HCT116 (cell line): ENCODE data around the gene BCL7A. TPM values are rescaled to one million over a fixed set of nuclear protein-coding genes. Genes with fewer than 3 reads are reported as not detected.

Source experiments
- ATAC-seq: fragments of 200-7000 bp; cut with Tn5 transposase; 2 replicates; pipeline ENCODE4 v1.9.1; 2020; ENCODE audit warnings: mild to moderate bottlenecking, moderate library complexity
- BruUV-seq: library from RNA; stranded (reverse); fragments of 400-500 nt; replicated peaks from 2 replicates; lab custom pipeline; 2021; lab: Mats Ljungman, UMichigan
- CTCF ChIA-PET: fragments of 300-600 bp; sonication (Branson Sonifier 250); formaldehyde crosslinking; loops from one replicate; lab custom pipeline; 2021; ENCODE audit warnings: antibody characterized with exemption; lab: Charles Lee
- POLR2A ChIA-PET: fragments of 300-600, 350-600 bp; sonication (Branson Sonifier 250); formaldehyde crosslinking; loops from one replicate; lab custom pipeline; 2021; ENCODE audit warnings: antibody characterized with exemption; lab: Charles Lee
- RAD21 ChIA-PET, 2 experiments: fragments of 300-600 bp; sonication (Branson Sonifier 250); formaldehyde crosslinking; loops; one replicate each; lab custom pipeline; 2023; ENCODE audit warnings: low total read pairs in 2 of 2; ENCODE audit not compliant: uncharacterized antibody in 2 of 2, unreplicated experiment in 2 of 2, low non-redundant PET in 1 of 2; lab: Charles Lee
- DNase-seq: peaks from one replicate; pipeline ENCODE4 v3.0.0-alpha.2; 2010; ENCODE audit warnings: low read depth, low spot score
- H2AFZ ChIP-seq: fragments of 200-600 bp; shearing (Covaris generic), sonication (generic); 2 replicates; pipeline ENCODE4 v1.6.1; 2017; ENCODE audit warnings: low read depth, mixed run types, mixed read lengths, antibody characterized with exemption, low read length; ENCODE audit not compliant: poor library complexity, severe bottlenecking
- H3K27ac ChIP-seq: 2 replicates; pipeline ENCODE4 v1.5.1; 2012; ENCODE audit warnings: low read depth, low read length
- H3K27me3 ChIP-seq: fragments of 200-600 bp; sonication (generic); 2 replicates; pipeline ENCODE4 v1.6.1; 2016; ENCODE audit warnings: mixed run types, low read length, mixed read lengths; ENCODE audit not compliant: insufficient read depth
- H3K36me3 ChIP-seq, 2 experiments: fragments of 200-500 bp in 1 of 2; fragments of 200-600 bp in 1 of 2; sonication (Bioruptor generic) in 1 of 2; sonication (generic) in 1 of 2; 2 replicates each; pipeline versions ENCODE4 v1.5.1 to v1.6.1; 2014 to 2016; ENCODE audit warnings: low read length in 2 of 2, inconsistent platforms in 1 of 2, mixed read lengths in 1 of 2, mixed run types in 1 of 2; ENCODE audit not compliant: insufficient read depth in 2 of 2, control insufficient read depth in 1 of 2
- H3K4me1 ChIP-seq, 2 experiments: fragments of 200-600 bp in 1 of 2; sonication (generic) in 1 of 2; 2 replicates each; pipeline versions ENCODE4 v1.5.1 to v1.6.1; 2012 to 2017; ENCODE audit warnings: low read length in 2 of 2, inconsistent platforms in 1 of 2, mild to moderate bottlenecking in 1 of 2, mixed read lengths in 1 of 2, mixed run types in 1 of 2, moderate library complexity in 1 of 2; ENCODE audit not compliant: insufficient read depth in 2 of 2, control insufficient read depth in 1 of 2
- H3K4me2 ChIP-seq: fragments of 200-600 bp; sonication (generic); 2 replicates; pipeline ENCODE4 v1.6.1; 2017; ENCODE audit warnings: mixed run types, low read length, mixed read lengths
- H3K4me3 ChIP-seq, 2 experiments: fragments of 200-600 bp in 1 of 2; sonication (generic) in 1 of 2; replicated peaks in 1 of 2; 2 replicates each; pipeline ENCODE4 v1.5.1; 2011 to 2016; ENCODE audit warnings: low read length in 2 of 2, control low read depth in 1 of 2, low read depth in 1 of 2, mild to moderate bottlenecking in 1 of 2, mixed read lengths in 1 of 2, mixed run types in 1 of 2
- H3K79me2 ChIP-seq: fragments of 200-600 bp; sonication (generic); 2 replicates; pipeline ENCODE4 v1.6.1; 2017; ENCODE audit warnings: mild to moderate bottlenecking, mixed run types, low read length, moderate library complexity, mixed read lengths; ENCODE audit not compliant: insufficient read depth
- H3K9ac ChIP-seq: fragments of 200-600 bp; sonication (generic); 2 replicates; pipeline ENCODE4 v1.6.1; 2016; ENCODE audit warnings: low read length, mixed read lengths
- H3K9me2 ChIP-seq: fragments of 200-600 bp; sonication (generic), shearing (Covaris generic); 2 replicates; pipeline ENCODE4 v1.6.1; 2017; ENCODE audit warnings: mixed run types, mild to moderate bottlenecking, moderate library complexity; ENCODE audit not compliant: insufficient read depth
- H3K9me3 ChIP-seq, 2 experiments: fragments of 200-500 bp in 1 of 2; fragments of 200-600 bp in 1 of 2; sonication (Bioruptor generic) in 1 of 2; sonication (generic) in 1 of 2; 2 replicates each; pipeline ENCODE4 v1.6.1; 2014 to 2017; ENCODE audit warnings: low read length in 2 of 2, mixed read lengths in 2 of 2, inconsistent platforms in 1 of 2, low read depth in 1 of 2, mild to moderate bottlenecking in 1 of 2, mixed run types in 1 of 2, moderate library complexity in 1 of 2; ENCODE audit not compliant: control insufficient read depth in 1 of 2, insufficient read depth in 1 of 2
- H4K20me1 ChIP-seq: fragments of 200-600 bp; sonication (generic), shearing (Covaris generic); 2 replicates; pipeline ENCODE4 v1.6.1; 2017; ENCODE audit warnings: mixed run types, mild to moderate bottlenecking, moderate library complexity; ENCODE audit not compliant: insufficient read depth
- CBX3 ChIP-seq: IDR thresholded peaks from 2 replicates; pipeline ENCODE4 v1.6.1; 2012; ENCODE audit warnings: low read depth
- CEBPB ChIP-seq: IDR thresholded peaks from 2 replicates; pipeline ENCODE4 v1.6.1; 2012; ENCODE audit warnings: low read depth
- EZH2phosphoT487 ChIP-seq: fragments of 200-600 bp; IDR thresholded peaks from 2 replicates; pipeline ENCODE4 v1.6.1; 2018; ENCODE audit warnings: antibody characterized with exemption, borderline replicate concordance
- POLR2A ChIP-seq: IDR thresholded peaks from 2 replicates; pipeline ENCODE4 v1.7.0; 2011; ENCODE audit warnings: borderline replicate concordance; ENCODE audit not compliant: insufficient read depth, insufficient read length; ENCODE audit errors: extremely low read depth
- SP1 ChIP-seq: IDR thresholded peaks from 2 replicates; pipeline ENCODE4 v1.6.1; 2012; ENCODE audit warnings: low read depth
- YY1 ChIP-seq: IDR thresholded peaks from 2 replicates; pipeline ENCODE4 v1.6.1; 2011; ENCODE audit warnings: low read length, low read depth, moderate library complexity, mild to moderate bottlenecking; ENCODE audit not compliant: insufficient replicate concordance; ENCODE audit errors: extremely low read depth
- ZFX ChIP-seq: fragments of 450-650 bp; IDR thresholded peaks from 2 replicates; pipeline ENCODE4 v1.6.1; 2017
- ZNF274 ChIP-seq: fragments of 200-500 bp; sonication (Bioruptor generic); IDR thresholded peaks from 2 replicates; pipeline ENCODE4 v1.6.1; 2014; ENCODE audit warnings: mild to moderate bottlenecking, low read depth, low read length, inconsistent platforms
- intact Hi-C: fragments of 100-400 bp; cut with micrococcal nuclease; formaldehyde crosslinking; loops from 2 replicates; pipeline ENCODE4 v1.10.0; 2022
- total RNA-seq: library from RNA; stranded (reverse); gene quantifications from one replicate; pipeline ENCODE4 v1.2.1, GENCODE V29; 2021; ENCODE audit not compliant: unreplicated experiment
- TF ChIP-seq, protein P1 (sequence below): IDR thresholded peaks from 2 replicates; pipeline ENCODE4 v1.6.1; 2012; ENCODE audit warnings: low read depth
- TF ChIP-seq, protein P2 (sequence below): IDR thresholded peaks from 2 replicates; pipeline ENCODE4 v1.6.1; 2012
- TF ChIP-seq, protein P3 (sequence below): IDR thresholded peaks from 2 replicates; pipeline ENCODE4 v1.6.1; 2011; ENCODE audit warnings: mild to moderate bottlenecking, low read length, moderate library complexity; ENCODE audit not compliant: insufficient replicate concordance; ENCODE audit errors: extremely low read depth

The BCL7A gene
- total RNA-seq, 1 experiment from 2014 or later, result 14.2 TPM

DNA sequence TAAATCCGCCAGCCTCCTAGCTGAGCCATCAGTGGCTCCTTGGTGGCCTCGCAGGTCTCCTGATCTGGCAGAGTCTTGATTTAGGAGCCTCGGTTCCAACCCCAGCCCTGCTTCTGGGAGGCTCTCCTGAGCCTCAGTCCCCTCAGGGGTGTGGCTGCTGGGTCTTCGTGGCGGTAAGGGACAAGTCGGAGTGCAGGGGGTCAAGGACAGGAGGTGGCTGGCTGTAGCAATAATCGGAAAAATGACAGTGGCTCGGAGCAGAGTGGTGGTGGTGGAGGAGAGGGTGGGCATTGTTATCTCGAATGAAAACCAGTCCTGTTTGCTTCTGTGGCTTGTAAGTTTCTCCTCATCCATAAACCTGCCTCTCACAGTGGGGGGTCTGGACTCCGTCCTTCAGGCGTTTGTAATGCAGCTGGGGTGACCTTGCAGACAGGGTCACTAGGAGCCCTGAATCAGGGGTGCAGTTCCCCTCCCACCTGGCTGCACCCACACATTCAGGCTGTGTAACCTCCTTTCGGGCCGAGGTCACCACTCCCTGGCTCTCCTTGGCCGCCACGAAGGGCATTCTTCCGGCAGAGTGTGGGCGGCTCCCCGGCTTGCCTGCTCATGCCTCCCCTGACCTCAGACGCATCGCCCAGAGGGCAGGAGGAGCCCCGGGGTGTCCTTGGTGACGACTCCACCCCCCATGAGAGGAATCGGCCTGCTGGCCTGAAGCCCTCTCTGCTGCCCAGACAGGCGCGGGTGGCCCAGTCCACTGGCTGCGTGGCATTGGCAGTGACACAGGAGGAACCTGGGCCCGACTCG lies 8.1 kb downstream of the BCL7A start:
- Histone ChIP-seq H2AFZ (no peak overlapping the region), H3K27ac (no peak overlapping the region), H3K9ac (no peak overlapping the region), H3K27me3 (no peaks in the 10 kb centered on the region), H3K4me2 (no peak overlapping the region), H3K79me2 (peaks cover 62% of the 10 kb centered on the region), H4K20me1 (no peaks in the 10 kb centered on the region), H3K9me2 (no peaks in the 10 kb centered on the region), H3K4me3 (no peak overlapping the region), H3K36me3 (no peaks in the 10 kb centered on the region), H3K4me1 (peaks cover 3 to 4% of the 10 kb centered on the region in 2 experiments; a peak in 2 of 4 replicates), H3K9me3 (no peaks in the 10 kb centered on the region)
- DNase-seq (no peak), ATAC-seq (no peak)
- ChIA-PET CTCF (no interaction called here), POLR2A (no interaction called here), RAD21 (no interaction called here)
- intact Hi-C loops, result no loop called here
- TF ChIP-seq EZH2phosphoT487 (no peak), YY1 (no peak), SP1 (no peak), CEBPB (no peak), ZNF274 (no peak), ZFX (no peak), CBX3 (no peak), POLR2A (no peak)
- TF ChIP-seq, protein P1, sequence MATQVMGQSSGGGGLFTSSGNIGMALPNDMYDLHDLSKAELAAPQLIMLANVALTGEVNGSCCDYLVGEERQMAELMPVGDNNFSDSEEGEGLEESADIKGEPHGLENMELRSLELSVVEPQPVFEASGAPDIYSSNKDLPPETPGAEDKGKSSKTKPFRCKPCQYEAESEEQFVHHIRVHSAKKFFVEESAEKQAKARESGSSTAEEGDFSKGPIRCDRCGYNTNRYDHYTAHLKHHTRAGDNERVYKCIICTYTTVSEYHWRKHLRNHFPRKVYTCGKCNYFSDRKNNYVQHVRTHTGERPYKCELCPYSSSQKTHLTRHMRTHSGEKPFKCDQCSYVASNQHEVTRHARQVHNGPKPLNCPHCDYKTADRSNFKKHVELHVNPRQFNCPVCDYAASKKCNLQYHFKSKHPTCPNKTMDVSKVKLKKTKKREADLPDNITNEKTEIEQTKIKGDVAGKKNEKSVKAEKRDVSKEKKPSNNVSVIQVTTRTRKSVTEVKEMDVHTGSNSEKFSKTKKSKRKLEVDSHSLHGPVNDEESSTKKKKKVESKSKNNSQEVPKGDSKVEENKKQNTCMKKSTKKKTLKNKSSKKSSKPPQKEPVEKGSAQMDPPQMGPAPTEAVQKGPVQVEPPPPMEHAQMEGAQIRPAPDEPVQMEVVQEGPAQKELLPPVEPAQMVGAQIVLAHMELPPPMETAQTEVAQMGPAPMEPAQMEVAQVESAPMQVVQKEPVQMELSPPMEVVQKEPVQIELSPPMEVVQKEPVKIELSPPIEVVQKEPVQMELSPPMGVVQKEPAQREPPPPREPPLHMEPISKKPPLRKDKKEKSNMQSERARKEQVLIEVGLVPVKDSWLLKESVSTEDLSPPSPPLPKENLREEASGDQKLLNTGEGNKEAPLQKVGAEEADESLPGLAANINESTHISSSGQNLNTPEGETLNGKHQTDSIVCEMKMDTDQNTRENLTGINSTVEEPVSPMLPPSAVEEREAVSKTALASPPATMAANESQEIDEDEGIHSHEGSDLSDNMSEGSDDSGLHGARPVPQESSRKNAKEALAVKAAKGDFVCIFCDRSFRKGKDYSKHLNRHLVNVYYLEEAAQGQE, result no peak
- TF ChIP-seq, protein P2, sequence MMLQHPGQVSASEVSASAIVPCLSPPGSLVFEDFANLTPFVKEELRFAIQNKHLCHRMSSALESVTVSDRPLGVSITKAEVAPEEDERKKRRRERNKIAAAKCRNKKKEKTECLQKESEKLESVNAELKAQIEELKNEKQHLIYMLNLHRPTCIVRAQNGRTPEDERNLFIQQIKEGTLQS, result no peak
- TF ChIP-seq, protein P3, sequence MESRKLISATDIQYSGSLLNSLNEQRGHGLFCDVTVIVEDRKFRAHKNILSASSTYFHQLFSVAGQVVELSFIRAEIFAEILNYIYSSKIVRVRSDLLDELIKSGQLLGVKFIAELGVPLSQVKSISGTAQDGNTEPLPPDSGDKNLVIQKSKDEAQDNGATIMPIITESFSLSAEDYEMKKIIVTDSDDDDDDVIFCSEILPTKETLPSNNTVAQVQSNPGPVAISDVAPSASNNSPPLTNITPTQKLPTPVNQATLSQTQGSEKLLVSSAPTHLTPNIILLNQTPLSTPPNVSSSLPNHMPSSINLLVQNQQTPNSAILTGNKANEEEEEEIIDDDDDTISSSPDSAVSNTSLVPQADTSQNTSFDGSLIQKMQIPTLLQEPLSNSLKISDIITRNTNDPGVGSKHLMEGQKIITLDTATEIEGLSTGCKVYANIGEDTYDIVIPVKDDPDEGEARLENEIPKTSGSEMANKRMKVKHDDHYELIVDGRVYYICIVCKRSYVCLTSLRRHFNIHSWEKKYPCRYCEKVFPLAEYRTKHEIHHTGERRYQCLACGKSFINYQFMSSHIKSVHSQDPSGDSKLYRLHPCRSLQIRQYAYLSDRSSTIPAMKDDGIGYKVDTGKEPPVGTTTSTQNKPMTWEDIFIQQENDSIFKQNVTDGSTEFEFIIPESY, result no peak
- BruUV-seq, result no TSS peak
